Measurements from ENCODE around the gene PCDHB5.
"Not testable (repeated sequence)": the region's sequence is repeated elsewhere in the genome, so short reads cannot be mapped to it uniquely, and the experiment has no call there.

Gene PCDHB5

DNA sequence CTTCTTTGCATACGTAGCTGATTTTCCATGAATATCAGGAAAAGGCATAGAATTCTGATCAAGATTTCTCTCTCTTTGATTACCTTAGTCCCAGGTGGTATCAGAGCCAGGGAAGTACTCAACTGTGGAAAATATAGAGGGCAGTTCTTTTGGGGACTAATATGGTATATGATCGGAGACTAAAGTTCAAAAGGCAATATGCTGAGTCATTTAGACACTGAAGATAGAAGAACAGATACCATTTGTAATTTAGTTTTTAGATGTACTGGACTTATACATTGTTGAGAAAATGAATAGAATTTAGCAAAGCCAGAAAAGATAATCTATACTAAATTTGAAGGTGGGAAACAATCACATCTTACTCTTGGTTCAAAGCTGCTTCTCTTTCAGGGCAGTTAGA is 29.7 kb upstream of the PCDHB5 start:
- TF ChIP-seq, protein P1, sequence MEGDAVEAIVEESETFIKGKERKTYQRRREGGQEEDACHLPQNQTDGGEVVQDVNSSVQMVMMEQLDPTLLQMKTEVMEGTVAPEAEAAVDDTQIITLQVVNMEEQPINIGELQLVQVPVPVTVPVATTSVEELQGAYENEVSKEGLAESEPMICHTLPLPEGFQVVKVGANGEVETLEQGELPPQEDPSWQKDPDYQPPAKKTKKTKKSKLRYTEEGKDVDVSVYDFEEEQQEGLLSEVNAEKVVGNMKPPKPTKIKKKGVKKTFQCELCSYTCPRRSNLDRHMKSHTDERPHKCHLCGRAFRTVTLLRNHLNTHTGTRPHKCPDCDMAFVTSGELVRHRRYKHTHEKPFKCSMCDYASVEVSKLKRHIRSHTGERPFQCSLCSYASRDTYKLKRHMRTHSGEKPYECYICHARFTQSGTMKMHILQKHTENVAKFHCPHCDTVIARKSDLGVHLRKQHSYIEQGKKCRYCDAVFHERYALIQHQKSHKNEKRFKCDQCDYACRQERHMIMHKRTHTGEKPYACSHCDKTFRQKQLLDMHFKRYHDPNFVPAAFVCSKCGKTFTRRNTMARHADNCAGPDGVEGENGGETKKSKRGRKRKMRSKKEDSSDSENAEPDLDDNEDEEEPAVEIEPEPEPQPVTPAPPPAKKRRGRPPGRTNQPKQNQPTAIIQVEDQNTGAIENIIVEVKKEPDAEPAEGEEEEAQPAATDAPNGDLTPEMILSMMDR (conservative IDR thresholded peaks at IDR 0.05; ENCODE audit: control insufficient read depth, insufficient read depth, low read depth, low read length): no peak
- no peak for DNase-seq (ENCODE audit: low read depth)

GRCh38 chr5:141119250-141119649 is 15.8 kb upstream of the PCDHB5 start:
- TF ChIP-seq, protein P1 (conservative IDR thresholded peaks at IDR 0.05; ENCODE audit: control insufficient read depth, insufficient read depth, low read depth, low read length): no peak
- no peak for DNase-seq (ENCODE audit: low read depth)
- no peak overlapping the region for H3K4me3 ChIP-seq (ENCODE audit: control insufficient read depth, low read depth, low read length)

More for the DNA sequence above, 29.7 kb upstream of the PCDHB5 start:
- no peak overlapping the region for H3K4me3 ChIP-seq (ENCODE audit: control insufficient read depth, low read depth, low read length)

GRCh38 chr5:141121563-141121962 is 13.4 kb upstream of the PCDHB5 start, which contains the start of gene PCDHB4:
Gene PCDHB4, plus strand, starts transcription at chr5:141121818. Its CDS starts 181 bp downstream, at chr5:141121999.
- H3K4me3 ChIP-seq (ENCODE audit: control insufficient read depth, low read depth, low read length): no peak within 1 kb of the TSS
- TF ChIP-seq, protein P1 (conservative IDR thresholded peaks at IDR 0.05; ENCODE audit: control insufficient read depth, insufficient read depth, low read depth, low read length): peak; percentile 14
- peak; percentile 8 for DNase-seq (ENCODE audit: low read depth)

DNA sequence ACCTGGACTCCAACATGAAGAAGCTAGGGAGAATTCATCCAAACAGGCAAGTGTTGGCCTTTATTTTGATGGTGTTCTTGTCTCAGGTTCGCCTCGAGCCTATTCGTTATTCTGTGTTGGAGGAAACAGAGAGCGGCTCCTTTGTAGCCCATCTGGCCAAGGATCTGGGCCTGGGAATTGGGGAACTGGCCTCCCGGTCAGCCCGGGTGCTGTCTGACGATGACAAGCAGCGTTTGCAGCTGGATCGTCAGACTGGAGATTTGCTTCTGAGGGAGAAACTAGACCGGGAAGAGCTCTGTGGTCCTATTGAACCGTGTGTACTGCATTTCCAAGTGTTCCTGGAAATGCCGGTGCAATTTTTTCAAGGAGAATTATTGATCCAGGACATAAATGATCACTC is 13.0 kb upstream of the PCDHB5 start:
- TF ChIP-seq, protein P1 (conservative IDR thresholded peaks at IDR 0.05; ENCODE audit: control insufficient read depth, insufficient read depth, low read depth, low read length): no peak
- no peak for DNase-seq (ENCODE audit: low read depth)
- no peak overlapping the region for H3K4me3 ChIP-seq (ENCODE audit: control insufficient read depth, low read depth, low read length)

- not testable (repeated sequence) for H3K4me3 ChIP-seq (ENCODE audit: control insufficient read depth, low read depth, low read length); DNase-seq (ENCODE audit: low read depth)
These were observed 11.4 kb upstream of the PCDHB5 start for GRCh38 chr5:141123396-141124135.

- DNase-seq (ENCODE audit: low read depth): no peak
- TF ChIP-seq, protein P1 (conservative IDR thresholded peaks at IDR 0.05; ENCODE audit: control insufficient read depth, insufficient read depth, low read depth, low read length): no peak
- no peak overlapping the region for H3K4me3 ChIP-seq (ENCODE audit: control insufficient read depth, low read depth, low read length)
These were observed 7.7 kb upstream of the PCDHB5 start for GRCh38 chr5:141127305-141127704.

DNA sequence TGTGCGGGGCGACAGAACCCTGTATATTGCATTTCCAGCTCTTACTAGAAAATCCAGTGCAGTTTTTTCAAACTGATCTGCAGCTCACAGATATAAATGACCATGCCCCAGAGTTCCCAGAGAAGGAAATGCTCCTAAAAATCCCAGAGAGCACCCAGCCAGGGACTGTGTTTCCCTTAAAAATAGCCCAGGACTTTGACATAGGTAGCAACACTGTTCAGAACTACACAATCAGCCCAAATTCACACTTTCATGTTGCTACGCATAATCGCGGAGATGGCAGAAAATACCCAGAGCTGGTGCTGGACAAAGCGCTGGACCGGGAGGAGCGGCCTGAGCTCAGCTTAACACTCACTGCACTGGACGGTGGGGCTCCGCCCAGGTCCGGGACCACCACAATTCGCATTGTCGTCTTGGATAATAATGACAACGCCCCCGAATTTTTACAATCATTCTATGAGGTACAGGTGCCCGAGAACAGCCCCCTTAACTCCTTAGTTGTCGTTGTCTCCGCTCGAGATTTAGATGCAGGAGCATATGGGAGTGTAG is 786 bp downstream of the PCDHB5 start:
- H3K4me3 ChIP-seq (ENCODE audit: control insufficient read depth, low read depth, low read length): no peak overlapping the region
- TF ChIP-seq, protein P1 (conservative IDR thresholded peaks at IDR 0.05; ENCODE audit: control insufficient read depth, insufficient read depth, low read depth, low read length): no peak
- no peak for DNase-seq (ENCODE audit: low read depth)

DNA sequence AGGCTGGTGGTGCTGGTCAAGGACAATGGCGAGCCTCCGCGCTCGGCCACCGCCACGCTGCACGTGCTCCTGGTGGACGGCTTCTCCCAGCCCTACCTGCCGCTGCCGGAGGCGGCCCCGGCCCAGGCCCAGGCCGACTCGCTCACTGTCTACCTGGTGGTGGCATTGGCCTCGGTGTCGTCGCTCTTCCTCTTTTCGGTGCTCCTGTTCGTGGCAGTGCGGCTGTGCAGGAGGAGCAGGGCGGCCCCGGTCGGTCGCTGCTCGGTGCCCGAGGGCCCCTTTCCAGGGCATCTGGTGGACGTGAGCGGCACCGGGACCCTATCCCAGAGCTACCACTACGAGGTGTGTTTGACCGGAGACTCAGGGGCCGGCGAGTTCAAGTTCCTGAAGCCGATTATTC is 2.3 kb downstream of the PCDHB5 start:
- not testable (repeated sequence) for H3K4me3 ChIP-seq (ENCODE audit: control insufficient read depth, low read depth, low read length); DNase-seq (ENCODE audit: low read depth)
